BLaER1 (cell line): ENCODE measurements around the gene PPP1R1B.

ENCODE experiments used
- H3K27ac ChIP-seq: shearing (Covaris generic); formaldehyde crosslinking; 2 replicates; pipeline ENCODE4 v1.8.1; 2022
- H3K27me3 ChIP-seq: shearing (Covaris generic); formaldehyde crosslinking; 2 replicates; pipeline ENCODE4 v1.8.1; 2022
- H3K36me3 ChIP-seq: shearing (Covaris generic); formaldehyde crosslinking; 2 replicates; pipeline ENCODE4 v1.8.1; 2022
- H3K4me1 ChIP-seq: shearing (Covaris generic); formaldehyde crosslinking; 2 replicates; pipeline ENCODE4 v1.8.1; 2022
- H3K4me2 ChIP-seq: shearing (Covaris generic); formaldehyde crosslinking; 2 replicates; pipeline ENCODE4 v1.8.1; 2022
- H3K4me3 ChIP-seq: shearing (Covaris generic); formaldehyde crosslinking; 2 replicates; pipeline ENCODE4 v1.8.1; 2022
- H3K9ac ChIP-seq: shearing (Covaris generic); formaldehyde crosslinking; 2 replicates; pipeline ENCODE4 v1.8.1; 2022
- H3K9me3 ChIP-seq: shearing (Covaris generic); formaldehyde crosslinking; 2 replicates; pipeline ENCODE4 v1.8.1; 2022
- H4K20me1 ChIP-seq: shearing (Covaris generic); formaldehyde crosslinking; 2 replicates; pipeline ENCODE4 v1.8.1; 2022
- Cebpa-rat ChIP-seq: shearing (Covaris generic); IDR thresholded peaks from 2 replicates; pipeline ENCODE4 v1.8.1; 2022

The PPP1R1B gene

GRCh38 chr17:39600288-39600996 is 26.3 kb upstream of the PPP1R1B start:
- H3K27ac ChIP-seq, result no peak overlapping the region
- H3K36me3 ChIP-seq, result no peaks in the 10 kb centered on the region
- peaks cover 12% of the 10 kb centered on the region for H3K4me1 ChIP-seq
- H3K27me3 ChIP-seq, result peaks cover 100% of the 10 kb centered on the region
- H3K9me3 ChIP-seq, result no peaks in the 10 kb centered on the region
- no peak for TF ChIP-seq Cebpa-rat
- H3K4me3 ChIP-seq, result no peak overlapping the region
- peaks cover 95% of the 10 kb centered on the region for H4K20me1 ChIP-seq
- no peak overlapping the region for H3K9ac ChIP-seq
- H3K4me2 ChIP-seq, result no peak overlapping the region

GRCh38 chr17:39600997-39601597 is 25.7 kb upstream of the PPP1R1B start:
- H3K27ac ChIP-seq, result no peak overlapping the region
- H3K36me3 ChIP-seq, result no peaks in the 10 kb centered on the region
- no peak overlapping the region for H3K9ac ChIP-seq
- H4K20me1 ChIP-seq, result peaks cover 95% of the 10 kb centered on the region
- peaks cover 100% of the 10 kb centered on the region for H3K27me3 ChIP-seq
- no peak overlapping the region for H3K4me3 ChIP-seq
- TF ChIP-seq Cebpa-rat, result no peak
- H3K4me1 ChIP-seq, result peaks cover 18% of the 10 kb centered on the region
- no peak overlapping the region for H3K4me2 ChIP-seq
- no peaks in the 10 kb centered on the region for H3K9me3 ChIP-seq

- Histone ChIP-seq H3K27ac (no peak overlapping the region), H3K4me2 (no peak overlapping the region), H3K36me3 (no peaks in the 10 kb centered on the region), H3K9me3 (no peaks in the 10 kb centered on the region), H3K27me3 (peaks cover 100% of the 10 kb centered on the region), H3K4me3 (no peak overlapping the region), H4K20me1 (peaks cover 95% of the 10 kb centered on the region), H3K4me1 (peaks cover 19% of the 10 kb centered on the region), H3K9ac (no peak overlapping the region)
- TF ChIP-seq Cebpa-rat, result no peak
These were observed 24.8 kb upstream of the PPP1R1B start for GRCh38 chr17:39601758-39602532.

- no peaks in the 10 kb centered on the region for H3K9me3 ChIP-seq
- no peak overlapping the region for H3K9ac ChIP-seq
- no peaks in the 10 kb centered on the region for H3K36me3 ChIP-seq
- H3K4me1 ChIP-seq, result peaks cover 19% of the 10 kb centered on the region
- H3K4me2 ChIP-seq, result no peak overlapping the region
- H3K4me3 ChIP-seq, result no peak overlapping the region
- peaks cover 100% of the 10 kb centered on the region for H3K27me3 ChIP-seq
- TF ChIP-seq Cebpa-rat, result no peak
- peaks cover 95% of the 10 kb centered on the region for H4K20me1 ChIP-seq
- no peak overlapping the region for H3K27ac ChIP-seq
These were observed 24.0 kb upstream of the PPP1R1B start for GRCh38 chr17:39602533-39603303.

GRCh38 chr17:39603304-39604016 is 23.3 kb upstream of the PPP1R1B start:
- Histone ChIP-seq H3K27me3 (peaks cover 100% of the 10 kb centered on the region), H3K4me3 (no peak overlapping the region)

GRCh38 chr17:39604911-39605491 is 21.8 kb upstream of the PPP1R1B start:
- Histone ChIP-seq H3K36me3 (no peaks in the 10 kb centered on the region), H3K4me3 (no peak overlapping the region), H3K4me1 (0 out of 2 replicates have a peak, but pooled peaks cover 8% of the 10 kb centered on the region), H3K27me3 (peaks cover 100% of the 10 kb centered on the region), H3K27ac (no peak overlapping the region), H3K4me2 (peak overlapping the region; percentile 13; the same call in 1 of the 2 replicates), H3K9me3 (no peaks in the 10 kb centered on the region), H3K9ac (no peak overlapping the region), H4K20me1 (peaks cover 73% of the 10 kb centered on the region)
- no peak for TF ChIP-seq Cebpa-rat

More at GRCh38 chr17:39603304-39604016, 23.3 kb upstream of the PPP1R1B start:
- no peaks in the 10 kb centered on the region for H3K9me3 ChIP-seq
- H3K9ac ChIP-seq, result no peak overlapping the region
- no peaks in the 10 kb centered on the region for H3K36me3 ChIP-seq
- peaks cover 88% of the 10 kb centered on the region for H4K20me1 ChIP-seq
- H3K4me2 ChIP-seq, result no peak overlapping the region
- peaks cover 19% of the 10 kb centered on the region for H3K4me1 ChIP-seq
- TF ChIP-seq Cebpa-rat, result no peak
- no peak overlapping the region for H3K27ac ChIP-seq

- Histone ChIP-seq H3K36me3 (no peaks in the 10 kb centered on the region), H3K4me3 (no peak overlapping the region; the same call in 1 of the 2 replicates), H3K27me3 (peaks cover 93% of the 10 kb centered on the region), H3K9ac (no peak overlapping the region), H3K9me3 (no peaks in the 10 kb centered on the region), H3K4me2 (peak overlapping the region; percentile 13), H3K27ac (no peak overlapping the region), H3K4me1 (0 out of 2 replicates have a peak, but pooled peaks cover 8% of the 10 kb centered on the region), H4K20me1 (peaks cover 65% of the 10 kb centered on the region)
- TF ChIP-seq Cebpa-rat, result no peak
These were observed 21.0 kb upstream of the PPP1R1B start for GRCh38 chr17:39605492-39606433.

GRCh38 chr17:39606434-39607056 is 20.2 kb upstream of the PPP1R1B start:
- TF ChIP-seq Cebpa-rat, result no peak
- H3K27ac ChIP-seq, result no peak overlapping the region
- 0 out of 2 replicates have a peak, but pooled peaks cover 8% of the 10 kb centered on the region for H3K4me1 ChIP-seq
- H4K20me1 ChIP-seq, result peaks cover 57% of the 10 kb centered on the region
- H3K4me2 ChIP-seq, result no peak overlapping the region
- peaks cover 86% of the 10 kb centered on the region for H3K27me3 ChIP-seq
- no peaks in the 10 kb centered on the region for H3K9me3 ChIP-seq
- no peaks in the 10 kb centered on the region for H3K36me3 ChIP-seq
- H3K9ac ChIP-seq, result no peak overlapping the region
- H3K4me3 ChIP-seq, result 0 out of 2 replicates have a peak overlapping the region, but pooled peaks have one; percentile 14
